ENCODE results near the gene PDK4.

Gene PDK4

DNA sequence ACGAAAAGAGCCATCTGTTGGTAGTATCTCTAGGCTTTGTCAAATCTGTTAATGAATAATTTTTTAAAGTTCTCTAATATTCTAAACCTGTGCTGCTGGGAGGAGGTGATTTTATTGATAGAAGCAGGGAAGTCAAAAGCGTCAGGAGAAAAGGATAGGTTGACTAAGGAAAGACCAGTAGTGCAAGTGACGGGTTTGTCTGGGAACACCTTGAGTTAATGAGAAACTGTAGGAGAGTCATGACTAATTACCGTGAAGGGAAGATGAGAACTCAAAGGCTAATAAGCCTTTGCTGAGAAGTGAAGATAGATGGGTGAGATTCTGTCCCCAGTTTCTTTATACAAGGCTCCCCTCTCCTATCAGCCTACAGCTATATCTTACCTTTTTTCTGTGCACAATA is 5.0 kb upstream of the PDK4 start:
- H3K27ac ChIP-seq (ENCODE audit: low read length): no peak overlapping the region
- H3K36me3 ChIP-seq (ENCODE audit: insufficient read depth, low read depth, low read length): no peaks in the 10 kb centered on the region
- no peaks in the 10 kb centered on the region for H3K9me3 ChIP-seq (ENCODE audit: insufficient read depth, low read depth, low read length)
- no peak overlapping the region for H3K9ac ChIP-seq (ENCODE audit: low read depth, low read length)
- peaks cover 33% of the 10 kb centered on the region for H3K27me3 ChIP-seq (ENCODE audit: insufficient read depth, low read length)
- no peak overlapping the region for H3K4me3 ChIP-seq (ENCODE audit: low read length)
- H3K4me1 ChIP-seq (ENCODE audit: insufficient read depth, low read length): no peaks in the 10 kb centered on the region; the same call in none of the 2 replicates

DNA sequence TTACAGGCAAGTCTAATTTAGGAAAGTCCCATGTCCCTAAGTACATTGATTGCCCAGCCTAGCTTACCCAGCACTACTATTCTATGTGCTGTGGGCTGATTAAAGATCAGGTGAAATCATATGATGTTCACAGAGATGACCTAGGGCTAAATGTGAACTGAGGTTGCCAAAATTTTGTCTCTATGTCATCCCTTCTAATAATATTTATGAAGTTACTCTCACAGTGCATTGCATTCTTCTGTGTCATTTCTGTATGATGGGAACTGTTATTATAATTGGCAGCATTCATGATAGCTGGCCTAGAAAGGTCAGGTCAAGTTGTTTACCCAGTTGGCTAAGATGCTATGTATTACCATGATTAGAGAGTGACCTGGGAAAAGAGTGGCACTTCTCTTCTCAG is 2.8 kb upstream of the PDK4 start:
- H3K27ac ChIP-seq (ENCODE audit: low read length): no peak overlapping the region
- no peaks in the 10 kb centered on the region; the same call in none of the 2 replicates for H3K4me1 ChIP-seq (ENCODE audit: insufficient read depth, low read length)
- no peaks in the 10 kb centered on the region for H3K9me3 ChIP-seq (ENCODE audit: insufficient read depth, low read depth, low read length)
- peaks cover 55% of the 10 kb centered on the region for H3K27me3 ChIP-seq (ENCODE audit: insufficient read depth, low read length)
- H3K4me3 ChIP-seq (ENCODE audit: low read length): no peak overlapping the region
- H3K36me3 ChIP-seq (ENCODE audit: insufficient read depth, low read depth, low read length): no peaks in the 10 kb centered on the region
- no peak overlapping the region for H3K9ac ChIP-seq (ENCODE audit: low read depth, low read length)

DNA sequence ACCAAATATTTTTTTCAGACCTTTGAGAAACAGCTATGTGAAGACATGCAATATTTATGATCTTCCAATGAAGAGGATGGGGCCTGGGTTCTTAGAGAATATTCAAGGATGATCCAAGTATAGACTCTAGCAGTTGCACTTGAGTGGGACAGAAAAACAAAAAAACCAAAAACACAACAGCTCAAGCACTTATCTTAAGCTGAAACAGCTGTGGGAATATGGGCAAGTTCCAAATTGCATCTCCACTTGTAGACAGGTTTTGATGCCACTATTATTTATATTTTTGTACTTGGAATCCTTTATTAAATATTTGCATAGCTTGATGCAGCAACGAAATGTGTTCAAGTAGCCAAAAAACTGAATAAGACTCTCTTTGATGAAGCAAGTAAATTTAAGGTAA is 2.2 kb upstream of the PDK4 start:
- H3K4me3 ChIP-seq (ENCODE audit: low read length): no peak overlapping the region
- H3K4me1 ChIP-seq (ENCODE audit: insufficient read depth, low read length): no peaks in the 10 kb centered on the region; the same call in none of the 2 replicates
- H3K27me3 ChIP-seq (ENCODE audit: insufficient read depth, low read length): peaks cover 55% of the 10 kb centered on the region
- H3K36me3 ChIP-seq (ENCODE audit: insufficient read depth, low read depth, low read length): no peaks in the 10 kb centered on the region
- no peak overlapping the region for H3K27ac ChIP-seq (ENCODE audit: low read length)
- no peaks in the 10 kb centered on the region for H3K9me3 ChIP-seq (ENCODE audit: insufficient read depth, low read depth, low read length)
- no peak overlapping the region for H3K9ac ChIP-seq (ENCODE audit: low read depth, low read length)

DNA sequence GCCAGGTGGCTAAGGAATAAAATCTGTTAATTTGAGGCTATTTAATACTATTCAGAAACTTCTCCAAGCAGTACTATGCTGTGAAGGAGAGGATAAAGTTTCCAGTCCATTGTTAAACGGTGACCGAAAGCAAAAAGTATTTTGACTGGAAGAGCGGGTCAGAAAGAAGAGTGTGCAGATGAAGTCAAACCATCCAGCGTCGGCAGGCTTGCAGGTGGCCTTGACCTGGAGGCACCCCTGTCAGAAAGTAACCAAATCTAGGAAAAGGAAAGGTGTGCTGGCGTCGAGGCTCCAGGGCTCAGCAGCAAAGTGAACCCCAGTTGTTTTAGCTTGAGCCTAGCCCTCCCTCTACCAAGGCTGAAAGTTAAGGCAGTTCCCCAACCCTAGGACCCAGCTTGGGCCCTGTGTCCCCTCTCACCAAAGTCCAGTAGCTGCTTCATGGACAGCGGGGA is 544 bp downstream of the PDK4 start:
- H3K4me1 ChIP-seq (ENCODE audit: insufficient read depth, low read length): no peaks in the 10 kb centered on the region; the same call in none of the 2 replicates
- H3K4me3 ChIP-seq (ENCODE audit: low read length): peak overlapping the region; percentile 94; the same call in 1 of the 2 replicates
- no peaks in the 10 kb centered on the region for H3K36me3 ChIP-seq (ENCODE audit: insufficient read depth, low read depth, low read length)
- no peak overlapping the region for H3K9ac ChIP-seq (ENCODE audit: low read depth, low read length)
- peaks cover 55% of the 10 kb centered on the region for H3K27me3 ChIP-seq (ENCODE audit: insufficient read depth, low read length)
- H3K9me3 ChIP-seq (ENCODE audit: insufficient read depth, low read depth, low read length): no peaks in the 10 kb centered on the region
- no peak overlapping the region for H3K27ac ChIP-seq (ENCODE audit: low read length)

DNA sequence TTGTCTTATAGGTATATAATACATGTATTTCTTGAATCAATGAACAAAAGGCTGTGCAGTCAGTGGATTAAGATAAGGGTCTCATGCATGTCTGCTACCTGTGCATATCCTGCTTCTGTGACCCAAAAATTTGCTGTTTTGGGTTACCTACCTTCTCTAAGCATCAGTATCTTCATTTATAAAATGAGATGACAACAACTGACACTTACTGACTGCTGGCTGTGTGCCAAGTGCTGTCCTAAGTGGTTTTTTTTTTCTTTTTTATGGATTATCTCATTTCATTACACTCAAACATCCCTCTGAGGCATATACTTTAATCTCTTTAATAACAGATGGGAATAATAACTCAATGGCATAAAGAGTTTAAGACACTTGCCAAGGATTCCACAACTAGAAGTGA is 2.1 kb downstream of the PDK4 start:
- Histone ChIP-seq H3K9me3 (ENCODE audit: insufficient read depth, low read depth, low read length) (no peaks in the 10 kb centered on the region), H3K9ac (ENCODE audit: low read depth, low read length) (no peak overlapping the region), H3K27ac (ENCODE audit: low read length) (no peak overlapping the region), H3K36me3 (ENCODE audit: insufficient read depth, low read depth, low read length) (no peaks in the 10 kb centered on the region), H3K4me1 (ENCODE audit: insufficient read depth, low read length) (peaks cover 2% of the 10 kb centered on the region), H3K4me3 (ENCODE audit: low read length) (no peak overlapping the region), H3K27me3 (ENCODE audit: insufficient read depth, low read length) (peaks cover 48% of the 10 kb centered on the region)

DNA sequence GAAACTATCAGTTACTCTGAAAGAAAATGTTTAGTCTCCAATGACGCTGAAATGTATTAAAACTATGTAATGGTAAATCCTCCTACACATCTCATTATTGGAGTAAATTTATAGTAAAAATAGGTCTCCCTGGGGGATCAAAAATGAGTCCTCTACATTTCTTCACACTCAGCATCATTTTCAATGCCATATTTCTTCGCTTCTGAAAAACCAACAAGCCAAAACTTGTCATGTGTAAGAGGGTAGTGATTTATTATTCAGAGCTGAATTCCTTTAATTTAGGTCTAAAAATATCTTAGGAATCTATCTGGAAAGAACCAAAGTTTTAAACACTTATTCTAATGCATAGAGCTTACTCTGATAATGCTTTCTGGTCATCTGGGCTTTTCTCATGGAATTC is 3.0 kb downstream of the PDK4 start:
- H3K4me3 ChIP-seq (ENCODE audit: low read length): no peak overlapping the region
- H3K27ac ChIP-seq (ENCODE audit: low read length): no peak overlapping the region

DNA sequence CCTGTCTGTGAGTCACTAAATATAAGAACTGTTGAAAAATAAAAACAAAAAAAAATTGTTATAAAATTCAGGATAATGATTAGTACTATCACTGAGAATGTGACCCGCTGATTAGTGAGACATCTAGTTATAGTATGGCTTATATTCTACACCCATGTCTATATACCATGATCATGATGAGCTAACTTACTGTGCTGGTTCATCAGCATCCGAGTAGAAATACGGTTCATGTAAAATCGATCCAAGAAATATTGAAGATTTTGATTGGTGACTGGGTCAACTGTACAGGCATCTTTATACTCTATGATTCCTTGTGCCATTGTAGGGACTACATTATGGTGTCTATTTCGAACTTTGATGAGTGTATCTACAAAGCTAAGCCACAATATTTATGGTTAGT is 3.7 kb downstream of the PDK4 start:
- peaks cover 34% of the 10 kb centered on the region for H3K27me3 ChIP-seq (ENCODE audit: insufficient read depth, low read length)
- H3K9me3 ChIP-seq (ENCODE audit: insufficient read depth, low read depth, low read length): no peaks in the 10 kb centered on the region
- H3K36me3 ChIP-seq (ENCODE audit: insufficient read depth, low read depth, low read length): no peaks in the 10 kb centered on the region
- no peak overlapping the region for H3K4me3 ChIP-seq (ENCODE audit: low read length)
- no peak overlapping the region for H3K27ac ChIP-seq (ENCODE audit: low read length)
- H3K4me1 ChIP-seq (ENCODE audit: insufficient read depth, low read length): peaks cover 9% of the 10 kb centered on the region
- H3K9ac ChIP-seq (ENCODE audit: low read depth, low read length): no peak overlapping the region

More for the DNA sequence above, 3.0 kb downstream of the PDK4 start:
- no peaks in the 10 kb centered on the region for H3K36me3 ChIP-seq (ENCODE audit: insufficient read depth, low read depth, low read length)
- peaks cover 40% of the 10 kb centered on the region for H3K27me3 ChIP-seq (ENCODE audit: insufficient read depth, low read length)
- no peaks in the 10 kb centered on the region for H3K9me3 ChIP-seq (ENCODE audit: insufficient read depth, low read depth, low read length)
- H3K9ac ChIP-seq (ENCODE audit: low read depth, low read length): no peak overlapping the region
- peaks cover 8% of the 10 kb centered on the region for H3K4me1 ChIP-seq (ENCODE audit: insufficient read depth, low read length)

DNA sequence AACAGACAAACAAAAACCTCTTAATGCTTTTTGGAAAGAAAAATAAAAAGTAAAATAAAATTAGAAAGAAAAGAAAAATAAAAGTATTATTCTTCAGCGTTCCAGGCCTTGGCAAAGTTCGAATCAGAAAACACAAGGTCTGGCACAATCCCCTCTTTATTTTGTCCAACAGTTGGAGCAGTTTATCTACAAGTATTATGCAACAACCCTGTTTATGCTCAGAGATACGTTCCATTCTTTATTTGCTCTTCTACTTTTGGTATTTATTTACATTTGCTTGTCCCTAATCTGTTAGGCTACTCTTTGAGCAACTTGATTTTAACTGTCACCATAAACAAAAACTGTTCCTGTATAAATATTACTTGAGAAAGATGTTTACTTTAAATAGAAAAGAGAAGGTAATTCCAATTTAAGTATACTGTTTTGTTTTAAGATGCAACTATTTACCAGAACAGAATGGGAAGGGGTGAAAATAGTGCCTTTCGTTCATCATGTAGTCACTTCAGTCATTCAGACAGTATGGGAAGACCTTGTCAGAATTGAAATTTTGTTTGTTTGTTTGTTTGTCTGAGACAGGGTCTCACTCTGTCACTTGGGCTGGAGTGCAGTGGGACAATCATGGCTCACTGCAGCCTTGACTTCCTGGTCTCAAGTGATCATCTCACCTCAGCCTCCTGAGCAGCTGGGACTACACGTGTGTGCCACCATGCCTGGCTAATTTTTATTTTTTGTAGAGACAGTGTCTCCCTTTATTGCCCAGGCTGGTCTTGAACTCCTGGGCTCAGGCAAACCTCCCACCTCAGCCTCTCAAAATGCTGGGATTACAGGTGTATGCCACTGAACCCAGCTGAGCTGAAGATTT is 5.7 kb downstream of the PDK4 start:
- peaks cover 14% of the 10 kb centered on the region for H3K27me3 ChIP-seq (ENCODE audit: insufficient read depth, low read length)
- H3K4me3 ChIP-seq (ENCODE audit: low read length): no peak overlapping the region
- H3K9me3 ChIP-seq (ENCODE audit: insufficient read depth, low read depth, low read length): no peaks in the 10 kb centered on the region
- H3K9ac ChIP-seq (ENCODE audit: low read depth, low read length): no peak overlapping the region
- H3K36me3 ChIP-seq (ENCODE audit: insufficient read depth, low read depth, low read length): no peaks in the 10 kb centered on the region
- H3K4me1 ChIP-seq (ENCODE audit: insufficient read depth, low read length): peaks cover 9% of the 10 kb centered on the region; the same call in 1 of the 2 replicates
- no peak overlapping the region for H3K27ac ChIP-seq (ENCODE audit: low read length)

DNA sequence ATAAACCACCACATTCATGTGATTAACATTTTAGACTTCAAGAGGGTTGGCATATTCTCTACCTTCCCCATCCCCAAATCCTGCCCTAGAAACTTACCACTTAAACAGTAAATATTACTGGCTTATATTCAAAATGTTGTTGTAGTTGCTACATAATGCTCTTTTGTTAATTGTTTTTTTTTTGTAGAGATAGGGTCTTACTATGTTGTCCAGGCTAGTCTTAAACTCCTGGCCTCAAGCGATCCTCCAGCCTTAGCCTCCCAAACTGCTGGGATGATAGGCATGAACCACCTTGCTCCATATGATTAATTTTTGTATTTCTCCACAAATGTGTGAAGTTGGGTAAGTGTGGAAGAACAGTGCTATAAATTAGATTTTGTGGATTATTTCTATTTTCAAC is 6.5 kb downstream of the PDK4 start:
- Histone ChIP-seq H3K27me3 (ENCODE audit: insufficient read depth, low read length) (peaks cover 6% of the 10 kb centered on the region), H3K4me3 (ENCODE audit: low read length) (no peak overlapping the region)

DNA sequence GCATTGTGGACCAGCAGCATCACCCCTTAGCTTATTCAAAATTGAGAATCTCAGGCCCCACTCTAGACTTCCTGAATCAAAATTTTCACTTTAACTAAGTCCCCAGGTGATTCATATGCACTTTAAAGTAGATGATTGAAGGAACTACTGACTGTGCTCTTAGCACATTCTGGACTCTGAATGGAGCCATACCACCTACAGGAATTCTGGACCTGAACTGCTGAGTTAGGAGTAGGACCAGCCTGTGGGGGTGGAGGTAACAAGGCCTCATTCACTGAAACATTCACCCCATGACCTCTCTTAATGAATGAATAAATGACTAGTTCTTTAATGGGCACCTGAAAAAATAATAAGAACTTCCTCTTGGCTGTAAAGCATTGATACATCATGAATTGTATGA is 7.3 kb downstream of the PDK4 start:
- H3K4me1 ChIP-seq (ENCODE audit: insufficient read depth, low read length): peaks cover 9% of the 10 kb centered on the region; the same call in 1 of the 2 replicates
- H3K27me3 ChIP-seq (ENCODE audit: insufficient read depth, low read length): no peaks in the 10 kb centered on the region; the same call in 1 of the 2 replicates
- H3K9me3 ChIP-seq (ENCODE audit: insufficient read depth, low read depth, low read length): no peaks in the 10 kb centered on the region
- no peak overlapping the region for H3K9ac ChIP-seq (ENCODE audit: low read depth, low read length)
- H3K36me3 ChIP-seq (ENCODE audit: insufficient read depth, low read depth, low read length): no peaks in the 10 kb centered on the region
- H3K4me3 ChIP-seq (ENCODE audit: low read length): no peak overlapping the region
- H3K27ac ChIP-seq (ENCODE audit: low read length): no peak overlapping the region

More for the DNA sequence above, 6.5 kb downstream of the PDK4 start:
- Histone ChIP-seq H3K4me1 (ENCODE audit: insufficient read depth, low read length) (peaks cover 9% of the 10 kb centered on the region; the same call in 1 of the 2 replicates), H3K27ac (ENCODE audit: low read length) (no peak overlapping the region), H3K9ac (ENCODE audit: low read depth, low read length) (no peak overlapping the region), H3K36me3 (ENCODE audit: insufficient read depth, low read depth, low read length) (no peaks in the 10 kb centered on the region), H3K9me3 (ENCODE audit: insufficient read depth, low read depth, low read length) (no peaks in the 10 kb centered on the region)

DNA sequence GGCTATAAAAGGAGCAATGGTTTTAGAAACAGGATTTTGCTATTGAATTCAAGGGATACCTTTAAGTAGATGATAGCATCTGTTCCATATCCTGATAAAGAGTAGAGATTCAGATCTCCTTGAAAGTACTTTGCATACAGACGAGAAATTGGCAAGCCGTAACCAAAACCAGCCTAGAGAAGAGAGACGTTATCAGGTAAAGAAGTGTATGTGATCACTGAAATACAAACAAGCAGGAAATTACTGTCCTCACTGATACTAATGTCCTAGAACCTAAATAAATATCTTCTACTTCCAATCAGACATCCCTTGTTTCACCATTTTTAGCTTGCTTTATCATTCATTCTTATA is 9.4 kb downstream of the PDK4 start:
- H3K4me1 ChIP-seq (ENCODE audit: insufficient read depth, low read length): peaks cover 9% of the 10 kb centered on the region; the same call in 1 of the 2 replicates
- no peak overlapping the region for H3K9ac ChIP-seq (ENCODE audit: low read depth, low read length)
- H3K36me3 ChIP-seq (ENCODE audit: insufficient read depth, low read depth, low read length): no peaks in the 10 kb centered on the region
- H3K27ac ChIP-seq (ENCODE audit: low read length): no peak overlapping the region
- H3K27me3 ChIP-seq (ENCODE audit: insufficient read depth, low read length): no peaks in the 10 kb centered on the region
- H3K9me3 ChIP-seq (ENCODE audit: insufficient read depth, low read depth, low read length): no peaks in the 10 kb centered on the region
- no peak overlapping the region for H3K4me3 ChIP-seq (ENCODE audit: low read length)

DNA sequence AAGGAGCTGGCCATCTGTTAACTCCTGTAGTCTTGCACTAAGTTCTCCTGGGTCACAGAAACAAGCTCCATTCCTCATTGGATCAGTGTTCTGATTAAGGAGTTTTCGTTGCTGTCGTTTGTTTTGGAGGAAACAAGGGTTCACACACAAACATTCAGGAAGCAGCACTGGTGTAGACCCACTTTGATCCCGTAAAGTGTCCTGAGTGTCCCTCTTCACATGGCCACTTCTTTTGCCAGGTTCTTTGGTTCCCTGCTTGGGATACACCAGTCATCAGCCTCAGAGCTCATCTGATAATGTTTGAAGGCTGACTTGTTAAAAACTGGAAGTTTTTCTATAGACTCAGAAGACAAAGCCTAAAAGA is 10.9 kb downstream of the PDK4 start:
- no peak overlapping the region for H3K27ac ChIP-seq (ENCODE audit: low read length)
- no peaks in the 10 kb centered on the region for H3K9me3 ChIP-seq (ENCODE audit: insufficient read depth, low read depth, low read length)
- H3K9ac ChIP-seq (ENCODE audit: low read depth, low read length): no peak overlapping the region
- H3K4me3 ChIP-seq (ENCODE audit: low read length): no peak overlapping the region
- peaks cover 9% of the 10 kb centered on the region; the same call in 1 of the 2 replicates for H3K4me1 ChIP-seq (ENCODE audit: insufficient read depth, low read length)
- H3K36me3 ChIP-seq (ENCODE audit: insufficient read depth, low read depth, low read length): no peaks in the 10 kb centered on the region
- no peaks in the 10 kb centered on the region for H3K27me3 ChIP-seq (ENCODE audit: insufficient read depth, low read length)

All from iPS-20b (cell line).